Keratinocyte (primary cell): ENCODE measurements around the gene KIF26A.

Experiments
- CTCF ChIP-seq, 3 experiments: IDR thresholded peaks in 1 of 3; conservative IDR thresholded peaks in 1 of 3; optimal IDR thresholded peaks in 1 of 3; 2 replicates in 2 of 3; 3 replicates in 1 of 3; pipeline versions ENCODE3 to v1.5.1; 2011; ENCODE audit warnings: low read length in 3 of 3, mild to moderate bottlenecking in 3 of 3, moderate library complexity in 2 of 3, control low read depth in 1 of 3, inconsistent platforms in 1 of 3; ENCODE audit not compliant: insufficient read depth in 2 of 3; ENCODE audit errors: extremely low read depth in 1 of 3
- EZH2 ChIP-seq: IDR thresholded peaks from one replicate; pipeline ENCODE4 v1.6.1; 2012; ENCODE audit warnings: inconsistent platforms, mild to moderate bottlenecking, low read length, moderate library complexity

GRCh38 chr14:104135904-104136471 is 2.4 kb upstream of the KIF26A start:
- TF ChIP-seq CTCF (optimal IDR thresholded peaks at IDR 0.05 in 1 of 3, IDR thresholded peaks at IDR 0.05 in 1 of 3, conservative IDR thresholded peaks at IDR 0.05 in 1 of 3; ENCODE audit: extremely low read depth in 1 of 3, insufficient read depth in 2 of 3, low read length in 3 of 3) (peak in 1 of 3 experiments; percentile 4), EZH2 (peak; percentile 4)
